RCC 7860 (cell line): ENCODE results near the gene HINT1.

Experiments
- DNase-seq: peaks from one replicate; pipeline ENCODE4 v3.0.0-alpha.2; 2015; ENCODE audit warnings: low spot score
- FAIRE-seq: peaks from 2 replicates; lab custom pipeline; 2012; peaks lifted over from hg19 to GRCh38; lab: Jason Lieb, UNC

Gene HINT1

GRCh38 chr5:131114754-131115153 is 50.3 kb downstream of the HINT1 start:
- no peak for DNase-seq
- FAIRE-seq: no peak

GRCh38 chr5:131112424-131112823 is 52.6 kb downstream of the HINT1 start:
- FAIRE-seq (no peak), DNase-seq (no peak)

- no peak for FAIRE-seq
- DNase-seq: no peak
Observed at GRCh38 chr5:131110256-131110594, 54.8 kb downstream of the HINT1 start.

GRCh38 chr5:131109540-131110255 is 55.4 kb downstream of the HINT1 start:
- FAIRE-seq (peak; percentile 39), DNase-seq (peak; percentile 31)
